PC-3 (cell line): ENCODE data around the gene CLSTN3.

Experiments used
- CTCF ChIP-seq: fragments of 300-600 bp; sonication (generic); conservative IDR thresholded peaks from 2 replicates; pipeline ENCODE4 v1.5.1; 2017; ENCODE audit warnings: antibody characterized with exemption, low read depth, mild to moderate bottlenecking, low read length
- EZH2 ChIP-seq: fragments of 300-600 bp; sonication (generic); IDR thresholded peaks from one replicate; pipeline ENCODE4 v1.6.1; 2017; ENCODE audit warnings: antibody characterized with exemption, mild to moderate bottlenecking, low read length; ENCODE audit not compliant: unreplicated experiment

DNA sequence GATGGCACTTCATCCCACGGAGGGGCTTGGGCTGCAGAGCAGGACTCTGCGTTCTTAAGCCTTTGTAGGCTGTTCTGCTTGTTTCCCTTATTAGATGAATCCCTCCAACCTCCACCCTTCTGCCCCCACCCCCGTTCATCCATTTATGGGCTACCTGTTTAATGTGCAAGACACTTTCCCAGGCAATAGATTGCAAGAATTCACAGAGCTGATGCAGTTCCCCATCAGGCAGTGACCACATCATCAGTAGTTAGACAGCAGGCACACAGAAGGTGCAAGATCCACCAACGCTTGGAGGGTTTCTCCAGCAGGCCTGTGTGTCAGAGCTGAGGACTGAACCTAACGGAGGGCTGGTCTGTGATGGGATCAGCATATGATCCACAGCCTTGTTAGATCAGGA, 36.7 kb upstream of the CLSTN3 start:
- no peak for TF ChIP-seq CTCF
- no peak for TF ChIP-seq EZH2
